GM23248 (cell line): ENCODE measurements around the gene TSEN2. TPM values are rescaled to one million over a fixed set of nuclear protein-coding genes. Genes with fewer than 3 reads are reported as not detected.

Experiments used
- DNase-seq: peaks from one replicate; pipeline ENCODE4 v3.0.0-alpha.2; 2015
- H2AFZ ChIP-seq: fragments of 200-600 bp; sonication (generic); 2 replicates; pipeline ENCODE4 v1.6.1; 2016; ENCODE audit warnings: antibody characterized with exemption
- H3F3A ChIP-seq: fragments of 200-600 bp; sonication (generic); 2 replicates; pipeline ENCODE4 v1.6.1; 2016; ENCODE audit warnings: mild to moderate bottlenecking, antibody characterized with exemption, mixed run types; ENCODE audit not compliant: insufficient read depth
- H3K27ac ChIP-seq: fragments of 200-600 bp; sonication (generic); 2 replicates; pipeline ENCODE4 v1.5.1; 2016; ENCODE audit warnings: mild to moderate bottlenecking
- H3K27me3 ChIP-seq: fragments of 200-600 bp; sonication (generic); replicated peaks from 2 replicates; pipeline ENCODE4 v1.6.1; 2016; ENCODE audit warnings: mild to moderate bottlenecking; ENCODE audit not compliant: insufficient read depth
- H3K36me3 ChIP-seq: fragments of 200-600 bp; sonication (generic); 2 replicates; pipeline ENCODE4 v1.6.1; 2016; ENCODE audit warnings: low read depth, mild to moderate bottlenecking
- H3K4me1 ChIP-seq: fragments of 200-600 bp; sonication (generic); 2 replicates; pipeline ENCODE4 v1.6.1; 2016; ENCODE audit warnings: mild to moderate bottlenecking; ENCODE audit not compliant: insufficient read depth
- H3K4me2 ChIP-seq: fragments of 200-600 bp; sonication (generic); one replicate; pipeline ENCODE4 v1.6.1; 2016; ENCODE audit warnings: mild to moderate bottlenecking; ENCODE audit not compliant: unreplicated experiment
- H3K4me3 ChIP-seq: fragments of 200-600 bp; sonication (generic); 2 replicates; pipeline ENCODE4 v1.5.1; 2016; ENCODE audit warnings: mild to moderate bottlenecking
- H3K79me2 ChIP-seq: fragments of 200-600 bp; sonication (generic); 2 replicates; pipeline ENCODE4 v1.6.1; 2016; ENCODE audit warnings: mild to moderate bottlenecking; ENCODE audit not compliant: insufficient read depth
- H3K9ac ChIP-seq: fragments of 200-600 bp; sonication (generic); 2 replicates; pipeline ENCODE4 v1.6.1; 2016; ENCODE audit warnings: mild to moderate bottlenecking
- H3K9me2 ChIP-seq: fragments of 200-600 bp; sonication (generic); 2 replicates; pipeline ENCODE4 v1.6.1; 2016; ENCODE audit warnings: mixed run types, mild to moderate bottlenecking, moderate library complexity; ENCODE audit not compliant: insufficient read depth
- H3K9me3 ChIP-seq: fragments of 200-600 bp; sonication (generic); one replicate; pipeline ENCODE4 v1.6.1; 2017; ENCODE audit warnings: low read depth
- H4K20me1 ChIP-seq: fragments of 200-600 bp; sonication (generic); 2 replicates; pipeline ENCODE4 v1.6.0; 2016; ENCODE audit not compliant: insufficient read depth
- EZH2 ChIP-seq: fragments of 200-600 bp; sonication (generic); IDR thresholded peaks from 2 replicates; pipeline ENCODE4 v1.6.1; 2018; ENCODE audit warnings: antibody characterized with exemption, mild to moderate bottlenecking; ENCODE audit not compliant: insufficient read depth, poor library complexity, severe bottlenecking
- EZH2phosphoT487 ChIP-seq: fragments of 200-600 bp; sonication (generic); IDR thresholded peaks from 2 replicates; pipeline ENCODE4 v1.6.1; 2018; ENCODE audit warnings: antibody characterized with exemption, moderate library complexity, mild to moderate bottlenecking, low read depth; ENCODE audit not compliant: insufficient read depth
- WGBS, 2 experiments: methylation state at CpG; one replicate each; pipeline ENCODE4 v1.1.6; 2015 to 2017; ENCODE audit warnings: low lambda C conversion rate in 2 of 2, low coverage in 1 of 2; ENCODE audit errors: missing lambda C conversion rate in 2 of 2; 5-methylcytosine and 5-hydroxymethylcytosine counted together
- in situ Hi-C: fragments of 300-500 bp; cut with MboI; formaldehyde crosslinking; loops from 2 replicates; pipeline ENCODE4 v1.15.0; 2020
- polyA plus RNA-seq: library from polyadenylated mRNA; unstranded; fragments of >200 nt; fragmentation: Nextera tagmentation; extraction: Ambion mirVana; gene quantifications from 2 replicates; pipeline ENCODE4 v1.2.1, GENCODE V29; 2016
- total RNA-seq: library from RNA; depleted of rRNA; stranded (reverse); fragments of >200 nt; shearing (Covaris generic); gene quantifications from 2 replicates; pipeline ENCODE4 v1.2.3, GENCODE V29; 2014

The TSEN2 gene
- total and polyA plus RNA-seq, 2 experiments from 2014 or later = 9.6 to 13.6 TPM

DNA sequence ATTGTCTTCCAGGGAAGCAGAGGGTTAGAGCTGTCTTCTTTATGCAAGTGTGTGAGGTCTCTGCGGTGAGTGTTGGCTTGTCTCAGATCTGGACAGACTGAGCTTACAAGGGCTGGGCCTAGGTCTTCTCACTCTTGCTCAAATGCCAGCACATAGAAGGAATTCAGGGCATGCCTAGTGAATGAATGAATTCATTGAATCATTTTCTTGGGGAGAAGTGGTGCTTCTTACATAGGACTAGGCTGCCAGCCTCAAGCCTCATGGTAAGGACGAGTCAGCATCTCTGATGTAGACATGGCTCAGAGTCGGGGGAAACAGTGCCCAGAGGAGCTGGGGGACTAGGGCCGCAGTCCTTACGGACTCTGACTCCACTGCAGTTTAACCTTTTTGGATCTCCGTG, 89.9 kb downstream of the TSEN2 start:
- in situ Hi-C loops = no loop called here
- Histone ChIP-seq H3K4me2 (no peak overlapping the region), H3K36me3 (peaks cover 60% of the 10 kb centered on the region; the same call in 1 of the 2 replicates), H3K9ac (no peak overlapping the region), H3K27me3 (no peaks in the 10 kb centered on the region), H3K27ac (no peak overlapping the region), H2AFZ (no peak overlapping the region), H3F3A (peaks cover 36% of the 10 kb centered on the region), H3K9me2 (no peaks in the 10 kb centered on the region), H3K9me3 (no peaks in the 10 kb centered on the region), H4K20me1 (no peaks in the 10 kb centered on the region), H3K4me3 (no peak overlapping the region), H3K79me2 (peaks cover 53% of the 10 kb centered on the region), H3K4me1 (peaks cover 34% of the 10 kb centered on the region)
- WGBS, 2 experiments = 84 to 90% methylated on average over 6 of the region's 6 CpGs
- peak; percentile 62 for DNase-seq
- TF ChIP-seq EZH2 = no peak
- no peak for TF ChIP-seq EZH2phosphoT487

- no peaks in the 10 kb centered on the region for H4K20me1 ChIP-seq
- no peak overlapping the region for H3K27ac ChIP-seq
- H3K4me3 ChIP-seq = no peak overlapping the region
- H3K27me3 ChIP-seq = no peaks in the 10 kb centered on the region
- H2AFZ ChIP-seq = no peak overlapping the region
- H3K4me2 ChIP-seq = no peak overlapping the region
- H3K4me1 ChIP-seq = peaks cover 37% of the 10 kb centered on the region
- in situ Hi-C loops = no loop called here
- 75 to 86% methylated on average over 7 of the region's 7 CpGs for WGBS, 2 experiments
- TF ChIP-seq EZH2phosphoT487 = no peak
- no peak for TF ChIP-seq EZH2
- no peak for DNase-seq
- H3F3A ChIP-seq = peaks cover 36% of the 10 kb centered on the region
- H3K36me3 ChIP-seq = peaks cover 62% of the 10 kb centered on the region; the same call in 1 of the 2 replicates
- H3K79me2 ChIP-seq = peaks cover 53% of the 10 kb centered on the region
- no peak overlapping the region for H3K9ac ChIP-seq
- no peaks in the 10 kb centered on the region for H3K9me3 ChIP-seq
- H3K9me2 ChIP-seq = no peaks in the 10 kb centered on the region
Measured at GRCh38 chr3:12574661-12575060, 90.4 kb downstream of the TSEN2 start.

GRCh38 chr3:12577379-12577778, 93.1 kb downstream of the TSEN2 start:
- H2AFZ ChIP-seq = no peak overlapping the region
- H3K4me2 ChIP-seq = no peak overlapping the region
- peak overlapping the region; percentile 78 for H3K27ac ChIP-seq
- H3K9me2 ChIP-seq = no peaks in the 10 kb centered on the region
- no peak overlapping the region for H3K9ac ChIP-seq
- no peaks in the 10 kb centered on the region for H3K27me3 ChIP-seq
- H3K79me2 ChIP-seq = peaks cover 42% of the 10 kb centered on the region
- H3F3A ChIP-seq = peaks cover 38% of the 10 kb centered on the region
- TF ChIP-seq EZH2 = no peak
- no peak for TF ChIP-seq EZH2phosphoT487
- no peaks in the 10 kb centered on the region for H3K9me3 ChIP-seq
- in situ Hi-C loops = no loop called here
- peaks cover 45% of the 10 kb centered on the region; the same call in 1 of the 2 replicates for H3K36me3 ChIP-seq
- H3K4me1 ChIP-seq = peaks cover 42% of the 10 kb centered on the region
- no peaks in the 10 kb centered on the region for H4K20me1 ChIP-seq
- DNase-seq = no peak
- no peak overlapping the region for H3K4me3 ChIP-seq
- WGBS, 2 experiments = 61 to 66% methylated on average over 5 of the region's 5 CpGs

DNA sequence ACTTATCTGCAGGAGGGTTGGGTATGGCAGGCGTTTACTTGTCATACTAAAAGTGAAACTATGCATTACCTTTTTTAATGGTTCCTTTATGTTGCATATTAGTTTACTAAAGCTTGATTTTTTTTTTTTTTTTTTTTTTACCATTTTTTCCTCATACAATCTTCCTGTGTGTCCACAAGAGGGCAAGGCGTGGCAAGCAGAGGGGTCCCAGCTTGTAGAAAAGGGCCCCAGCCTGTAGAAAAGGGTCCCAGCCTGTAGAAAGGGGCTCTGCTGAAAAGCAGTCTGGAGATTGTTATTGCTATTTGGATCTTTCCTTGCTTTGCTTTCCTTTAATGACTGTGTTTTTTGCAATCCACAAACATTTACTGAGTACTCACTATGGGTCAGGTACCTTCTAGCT, 94.5 kb downstream of the TSEN2 start:
- peaks cover 48% of the 10 kb centered on the region for H3K36me3 ChIP-seq
- TF ChIP-seq EZH2 = no peak
- TF ChIP-seq EZH2phosphoT487 = no peak

DNA sequence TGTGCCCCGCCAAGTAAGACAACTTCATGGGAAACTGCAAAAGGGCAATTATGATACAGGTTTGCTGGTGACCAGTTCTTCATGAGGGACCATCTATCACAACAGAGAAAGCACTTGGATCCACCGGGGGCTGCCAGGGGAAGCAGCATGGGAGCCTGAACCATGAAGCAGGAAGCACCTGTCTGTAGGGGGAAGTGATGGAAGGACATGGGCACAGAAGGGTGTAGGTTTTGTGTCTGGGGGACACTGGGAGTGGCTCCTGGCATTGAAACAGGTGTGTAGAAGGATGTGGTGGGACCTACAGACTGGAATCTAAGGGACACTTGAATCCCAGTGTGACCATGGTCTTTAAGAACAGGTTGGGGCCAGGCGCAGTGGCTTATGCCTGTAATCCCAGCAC, 95.2 kb downstream of the TSEN2 start:
- Histone ChIP-seq H3K27ac (peak overlapping the region; percentile 57), H3K4me3 (no peak overlapping the region), H2AFZ (no peak overlapping the region), H3K4me2 (no peak overlapping the region), H3K27me3 (no peaks in the 10 kb centered on the region), H3K9ac (peak overlapping the region; percentile 50; the same call in 1 of the 2 replicates), H3K36me3 (peaks cover 52% of the 10 kb centered on the region), H3K9me2 (no peaks in the 10 kb centered on the region), H4K20me1 (no peaks in the 10 kb centered on the region), H3K79me2 (peaks cover 45% of the 10 kb centered on the region), H3K9me3 (no peaks in the 10 kb centered on the region), H3F3A (peaks cover 48% of the 10 kb centered on the region), H3K4me1 (peaks cover 34% of the 10 kb centered on the region)
- DNase-seq = no peak
- 97% methylated on average over 3 of the region's 3 CpGs for WGBS, 2 experiments
- TF ChIP-seq EZH2phosphoT487 (no peak), EZH2 (no peak)
- in situ Hi-C loops = no loop called here

More for the DNA sequence above, 94.5 kb downstream of the TSEN2 start:
- peaks cover 38% of the 10 kb centered on the region for H3K4me1 ChIP-seq
- H3K79me2 ChIP-seq = peaks cover 40% of the 10 kb centered on the region
- no peaks in the 10 kb centered on the region for H4K20me1 ChIP-seq
- H3K9ac ChIP-seq = no peak overlapping the region
- no peak overlapping the region for H2AFZ ChIP-seq
- H3F3A ChIP-seq = peaks cover 46% of the 10 kb centered on the region
- no peaks in the 10 kb centered on the region for H3K9me2 ChIP-seq
- H3K4me2 ChIP-seq = no peak overlapping the region
- in situ Hi-C loops = no loop called here
- no peaks in the 10 kb centered on the region for H3K27me3 ChIP-seq
- H3K9me3 ChIP-seq = no peaks in the 10 kb centered on the region
- 96 to 100% methylated on average over 2 of the region's 2 CpGs for WGBS, 2 experiments
- no peak overlapping the region for H3K27ac ChIP-seq
- no peak overlapping the region for H3K4me3 ChIP-seq
- DNase-seq = peak; percentile 36
